Left hindlimb (tissue), 1 donor: ENCODE measurements around the gene GHDC.
"Not testable (repeated sequence)": the region's sequence is repeated elsewhere in the genome, so short reads cannot be mapped to it uniquely, and the experiment has no call there.

Experiments
- DNase-seq: peaks from one replicate; pipeline ENCODE4 v3.0.0-alpha.2; 2018

GHDC gene

DNA sequence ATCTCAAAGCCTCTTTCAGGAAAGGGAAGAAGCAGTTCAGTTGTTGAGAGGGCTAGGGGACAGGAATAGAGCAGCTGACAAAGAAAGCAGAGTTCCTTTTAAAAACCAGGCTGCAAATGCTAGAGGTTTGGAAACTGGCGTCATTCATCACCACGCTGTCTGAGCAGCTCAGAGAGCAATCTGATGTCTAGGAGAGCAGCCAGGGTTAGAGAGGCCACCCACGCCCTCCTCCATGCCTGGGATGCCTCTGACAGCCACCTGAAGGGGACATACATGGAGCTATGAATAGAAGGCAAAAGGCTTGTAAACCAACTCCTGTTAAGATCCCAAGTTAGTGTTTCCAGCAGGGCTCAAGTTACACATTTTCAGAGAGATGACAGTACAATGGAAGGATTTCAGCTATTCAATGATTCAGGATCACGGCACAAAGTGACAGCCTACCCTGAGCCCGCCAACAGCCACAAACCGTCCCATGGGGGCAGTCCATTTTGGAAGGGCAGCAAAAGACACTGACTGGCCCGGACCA is 51.9 kb downstream of the GHDC start:
- no peak for DNase-seq

DNA sequence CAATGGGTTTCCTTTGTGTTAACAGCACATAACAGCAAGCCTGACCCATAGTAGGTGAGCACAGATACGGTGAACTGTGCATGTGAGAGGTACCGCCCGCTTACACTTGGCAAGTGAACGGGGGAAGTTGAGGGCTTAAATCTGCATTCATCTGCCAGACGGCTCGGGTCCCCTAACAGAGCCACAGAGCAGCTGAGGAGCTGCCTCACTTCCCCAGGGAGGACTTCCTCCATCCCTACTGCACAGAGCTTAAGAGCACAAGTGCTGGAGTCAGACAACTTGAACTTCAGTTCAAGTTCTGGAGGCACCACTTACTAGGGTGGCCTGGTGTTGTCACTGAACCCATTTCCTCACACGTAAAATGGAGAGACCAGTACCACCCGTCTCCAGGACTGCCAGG is 52.9 kb downstream of the GHDC start:
- no peak for DNase-seq

DNA sequence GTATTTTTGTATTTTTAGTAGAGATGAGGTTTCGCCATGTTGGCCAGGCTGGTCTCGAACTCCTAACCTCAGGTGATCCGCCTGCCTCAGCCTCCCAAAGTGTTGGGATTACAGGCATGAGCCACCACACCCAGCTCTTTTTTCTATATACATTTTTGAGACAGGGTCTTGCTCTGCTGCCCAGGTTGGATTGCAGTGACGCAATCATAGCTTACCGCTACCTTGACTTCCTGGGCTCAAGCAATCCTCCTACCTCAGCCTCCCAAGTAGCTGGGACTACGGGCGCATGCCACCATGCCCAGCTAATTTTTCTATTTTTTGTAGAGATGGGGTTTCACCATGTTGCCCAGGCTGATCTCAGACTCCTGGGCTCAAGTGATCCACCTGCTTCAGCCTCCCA is 53.6 kb downstream of the GHDC start:
- not testable (repeated sequence) for DNase-seq
